Hepatocyte (in vitro differentiated cells): ENCODE data around the gene CTSC. TPM values are rescaled to one million over a fixed set of nuclear protein-coding genes. Genes with fewer than 3 reads are reported as not detected.

Experiments
- DNase-seq: peaks from one replicate; pipeline ENCODE4 v3.0.0-alpha.2; 2016; ENCODE audit warnings: low spot score
- H2AFZ ChIP-seq: fragments of 200-600 bp; sonication (generic); 2 replicates; pipeline ENCODE4 v1.6.0; 2016; ENCODE audit warnings: antibody characterized with exemption, mild to moderate bottlenecking
- H3K27ac ChIP-seq: fragments of 200-600 bp; sonication (generic); 2 replicates; pipeline ENCODE4 v1.5.1; 2016; ENCODE audit warnings: mild to moderate bottlenecking
- H3K27me3 ChIP-seq: fragments of 200-600 bp; sonication (generic); 2 replicates; pipeline ENCODE4 v1.6.1; 2016
- H3K36me3 ChIP-seq: fragments of 200-600 bp; sonication (generic); replicated peaks from 2 replicates; pipeline ENCODE4 v1.5.1; 2016; ENCODE audit warnings: low read depth; ENCODE audit not compliant: insufficient read depth
- H3K4me1 ChIP-seq: fragments of 200-600 bp; sonication (generic); 2 replicates; pipeline ENCODE4 v1.5.1; 2016; ENCODE audit warnings: mild to moderate bottlenecking, moderate library complexity; ENCODE audit not compliant: insufficient read depth
- H3K4me2 ChIP-seq: fragments of 200-600 bp; sonication (generic); 2 replicates; pipeline ENCODE4 v1.6.0; 2016
- H3K4me3 ChIP-seq: fragments of 200-600 bp; sonication (generic); 2 replicates; pipeline ENCODE4 v1.5.1; 2016; ENCODE audit warnings: mild to moderate bottlenecking
- H3K79me2 ChIP-seq: fragments of 200-600 bp; sonication (generic); 2 replicates; pipeline ENCODE4 v1.6.0; 2017; ENCODE audit warnings: mild to moderate bottlenecking
- H3K9me2 ChIP-seq: fragments of 200-600 bp; sonication (generic); replicated peaks from 2 replicates; pipeline ENCODE4 v1.6.0; 2017; ENCODE audit warnings: mild to moderate bottlenecking; ENCODE audit not compliant: insufficient read depth
- H3K9me3 ChIP-seq: fragments of 200-600 bp; sonication (generic); 2 replicates; pipeline ENCODE4 v1.5.1; 2016; ENCODE audit warnings: low read depth, mild to moderate bottlenecking
- H4K20me1 ChIP-seq: fragments of 200-600 bp; sonication (generic); 2 replicates; pipeline ENCODE4 v1.6.0; 2016; ENCODE audit warnings: mild to moderate bottlenecking; ENCODE audit not compliant: insufficient read depth, poor library complexity, severe bottlenecking
- CTCF ChIP-seq: fragments of 200-600 bp; sonication (generic); IDR thresholded peaks from 2 replicates; pipeline ENCODE4 v1.5.1; 2016; ENCODE audit warnings: antibody characterized with exemption, mild to moderate bottlenecking; ENCODE audit not compliant: poor library complexity
- EZH2 ChIP-seq: fragments of 200-600 bp; sonication (generic); IDR thresholded peaks from 2 replicates; pipeline ENCODE4 v1.6.1; 2016; ENCODE audit warnings: antibody characterized with exemption, mild to moderate bottlenecking, borderline replicate concordance
- EZH2phosphoT487 ChIP-seq: fragments of 200-600 bp; sonication (generic); IDR thresholded peaks from one replicate; pipeline ENCODE4 v1.6.1; 2018; ENCODE audit warnings: antibody characterized with exemption, mild to moderate bottlenecking, low read depth, moderate library complexity; ENCODE audit not compliant: unreplicated experiment, severe bottlenecking
- WGBS: methylation state at CpG from one replicate; pipeline ENCODE4 v1.1.6; 2016; ENCODE audit warnings: low lambda C conversion rate; ENCODE audit errors: missing lambda C conversion rate; 5-methylcytosine and 5-hydroxymethylcytosine counted together
- polyA plus RNA-seq: library from polyadenylated mRNA; unstranded; fragments of >200 nt; fragmentation: Nextera tagmentation; extraction: Ambion mirVana; gene quantifications from 2 replicates; pipeline ENCODE4 v1.2.1, GENCODE V29; 2016
- total RNA-seq: library from RNA; depleted of rRNA; stranded (reverse); fragments of >200 nt; gene quantifications from 2 replicates; pipeline ENCODE4 v1.2.3, GENCODE V29; 2014

Gene CTSC
- total and polyA plus RNA-seq, 2 experiments from 2014 or later = 178 to 187 TPM

DNA sequence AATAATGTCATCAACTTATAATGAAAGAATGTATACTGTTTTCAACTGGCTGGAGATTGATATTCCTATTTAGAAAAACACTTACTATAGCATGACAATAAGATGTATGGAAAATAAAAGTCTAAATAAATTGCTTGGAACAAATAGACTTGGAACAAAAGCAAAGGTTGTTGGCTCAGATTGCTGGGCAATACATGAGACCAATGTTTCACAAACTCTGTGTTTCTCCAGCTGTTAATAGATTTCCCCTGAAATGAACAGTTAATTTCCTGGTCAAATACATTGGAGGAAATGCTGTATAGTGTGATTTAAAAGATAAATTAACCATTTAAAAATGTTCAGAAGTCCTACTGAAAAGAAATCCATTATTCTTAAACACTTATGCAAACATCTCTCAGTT lies 40.1 kb upstream of the CTSC start:
- H2AFZ ChIP-seq = no peak overlapping the region
- H3K79me2 ChIP-seq = no peaks in the 10 kb centered on the region
- H3K9me2 ChIP-seq = no peaks in the 10 kb centered on the region
- H4K20me1 ChIP-seq = no peaks in the 10 kb centered on the region
- DNase-seq = no peak
- H3K36me3 ChIP-seq = no peaks in the 10 kb centered on the region
- no peaks in the 10 kb centered on the region for H3K9me3 ChIP-seq
- TF ChIP-seq EZH2phosphoT487 (no peak), CTCF (no peak)
- H3K27ac ChIP-seq = no peak overlapping the region
- H3K4me1 ChIP-seq = no peaks in the 10 kb centered on the region
- H3K4me3 ChIP-seq = no peak overlapping the region
- no peak overlapping the region for H3K4me2 ChIP-seq
- H3K27me3 ChIP-seq = no peaks in the 10 kb centered on the region

DNA sequence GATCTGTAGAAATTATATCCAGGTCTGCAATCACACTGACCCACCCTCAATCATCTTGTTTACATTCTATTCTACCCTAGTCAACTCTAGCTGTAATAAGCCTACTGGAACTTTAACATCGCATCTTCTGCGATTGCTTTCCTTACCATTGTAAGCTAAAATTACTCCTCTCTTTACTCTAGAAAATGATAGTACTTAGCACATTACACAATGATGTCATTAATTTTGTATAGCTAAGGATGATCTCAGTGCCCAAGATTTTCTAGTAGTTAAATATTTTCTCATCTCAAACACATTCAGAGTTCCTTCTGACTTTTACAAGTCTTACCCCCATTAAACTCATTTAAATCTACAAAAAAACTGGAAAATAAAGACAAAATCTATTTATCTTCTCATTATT lies 39.6 kb upstream of the CTSC start:
- Histone ChIP-seq H3K4me1 (no peaks in the 10 kb centered on the region), H4K20me1 (no peaks in the 10 kb centered on the region), H3K4me2 (no peak overlapping the region), H3K4me3 (no peak overlapping the region), H3K27me3 (no peaks in the 10 kb centered on the region), H3K36me3 (no peaks in the 10 kb centered on the region), H3K9me3 (no peaks in the 10 kb centered on the region), H3K79me2 (no peaks in the 10 kb centered on the region), H3K9me2 (no peaks in the 10 kb centered on the region), H3K27ac (no peak overlapping the region), H2AFZ (no peak overlapping the region)
- WGBS = 82% methylated on average over 2 of the region's 2 CpGs
- TF ChIP-seq EZH2phosphoT487 (no peak), CTCF (no peak), EZH2 (no peak)
- no peak for DNase-seq

GRCh38 chr11:88375927-88376470 lies 38.5 kb upstream of the CTSC start:
- H3K4me3 ChIP-seq = no peak overlapping the region
- TF ChIP-seq EZH2phosphoT487 (no peak), CTCF (no peak), EZH2 (no peak)
- H3K9me3 ChIP-seq = no peaks in the 10 kb centered on the region
- H3K4me1 ChIP-seq = no peaks in the 10 kb centered on the region
- no peak for DNase-seq
- H4K20me1 ChIP-seq = no peaks in the 10 kb centered on the region
- H3K79me2 ChIP-seq = no peaks in the 10 kb centered on the region
- H3K36me3 ChIP-seq = no peaks in the 10 kb centered on the region
- H3K27ac ChIP-seq = no peak overlapping the region
- H3K27me3 ChIP-seq = no peaks in the 10 kb centered on the region
- no peak overlapping the region for H2AFZ ChIP-seq
- H3K9me2 ChIP-seq = no peaks in the 10 kb centered on the region
- H3K4me2 ChIP-seq = no peak overlapping the region
- 90% methylated on average over 2 of the region's 2 CpGs for WGBS

- WGBS = 82% methylated on average over 2 of the region's 2 CpGs
- Histone ChIP-seq H4K20me1 (no peaks in the 10 kb centered on the region), H3K36me3 (no peaks in the 10 kb centered on the region), H3K27me3 (no peaks in the 10 kb centered on the region), H3K27ac (no peak overlapping the region), H3K79me2 (no peaks in the 10 kb centered on the region), H3K4me2 (no peak overlapping the region), H3K4me1 (no peaks in the 10 kb centered on the region), H2AFZ (no peak overlapping the region), H3K9me2 (no peaks in the 10 kb centered on the region), H3K9me3 (no peaks in the 10 kb centered on the region), H3K4me3 (no peak overlapping the region)
- TF ChIP-seq CTCF = no peak
- no peak for TF ChIP-seq EZH2phosphoT487
- TF ChIP-seq EZH2 = no peak
- DNase-seq = no peak
Observed at GRCh38 chr11:88370782-88371181, 33.2 kb upstream of the CTSC start.
